K562 (cell line): ENCODE results near the gene ACTRT2.

Source experiments
- ARID2 ChIP-seq: fragments of 450-650 bp; IDR thresholded peaks from 2 replicates; pipeline ENCODE4 v1.6.1; 2017; ENCODE audit warnings: antibody characterized with exemption, mild to moderate bottlenecking
- ATF2 ChIP-seq: sonication (generic); formaldehyde crosslinking; IDR thresholded peaks from 2 replicates; pipeline ENCODE4 v1.8.1; 2022; ENCODE audit warnings: missing genetic modification reagents
- BRF2 ChIP-seq: IDR thresholded peaks from 3 replicates; pipeline ENCODE4 v1.6.1; 2011; ENCODE audit warnings: borderline replicate concordance, mild to moderate bottlenecking; ENCODE audit not compliant: insufficient read length, insufficient read depth
- CEBPB ChIP-seq: fragments of 450-650 bp; IDR thresholded peaks from 2 replicates; pipeline ENCODE4 v1.6.1; 2016; ENCODE audit warnings: missing genetic modification characterization, missing compliant biosample characterization
- CHD2 ChIP-seq: IDR thresholded peaks from 2 replicates; pipeline ENCODE4 v1.6.1; 2011; ENCODE audit warnings: low read depth, low read length
- CTCF ChIP-seq, 3 experiments: IDR thresholded peaks in 2 of 3; conservative IDR thresholded peaks in 1 of 3; 2 replicates each; pipeline ENCODE4 v1.5.1; 2011 to 2012; ENCODE audit warnings: low read length in 3 of 3, mild to moderate bottlenecking in 3 of 3, control low read depth in 2 of 3, improper control_type of control experiment in 1 of 3, inconsistent platforms in 1 of 3, low read depth in 1 of 3, mixed read lengths in 1 of 3, moderate library complexity in 1 of 3; ENCODE audit not compliant: insufficient read depth in 2 of 3
- POLR2AphosphoS2 ChIP-seq: IDR thresholded peaks from 2 replicates; pipeline ENCODE4 v1.6.1; 2012; ENCODE audit warnings: low read length, improper control_type of control experiment
- RFX5 ChIP-seq: IDR thresholded peaks from 2 replicates; pipeline ENCODE4 v1.6.1; 2011; ENCODE audit warnings: low read depth, mild to moderate bottlenecking, improper control_type of control experiment, low read length

GRCh38 chr1:3064296-3064850 lies 43.1 kb downstream of the ACTRT2 start:
- TF ChIP-seq CTCF (IDR thresholded peaks at IDR 0.05 in 2 of 3, conservative IDR thresholded peaks at IDR 0.05 in 1 of 3; ENCODE audit: insufficient read depth in 2 of 3, low read depth in 1 of 3, low read length in 3 of 3) (no peak), POLR2AphosphoS2 (no peak), RFX5 (no peak), CHD2 (no peak), ARID2 (no peak), BRF2 (no peak), ATF2 (CRISPR knock-in tag) (no peak), CEBPB (tag) (no peak)
